Stimulated activated CD4-positive, alpha-beta T cell treated with anti-CD3 and anti-CD28 coated beads, Interleukin-15, amount 100 ng/mL, for 48 hours (primary cell): ENCODE data around the gene RGL2.
"Not testable (repeated sequence)": the region's sequence is repeated elsewhere in the genome, so short reads cannot be mapped to it uniquely, and the experiment has no call there.

ENCODE experiments used
- DNase-seq, 2 donors: peaks; one replicate each; pipeline ENCODE4 v3.0.0-alpha.2; 2020; ENCODE audit warnings: low read depth in 2 of 2

Gene RGL2, protein sequence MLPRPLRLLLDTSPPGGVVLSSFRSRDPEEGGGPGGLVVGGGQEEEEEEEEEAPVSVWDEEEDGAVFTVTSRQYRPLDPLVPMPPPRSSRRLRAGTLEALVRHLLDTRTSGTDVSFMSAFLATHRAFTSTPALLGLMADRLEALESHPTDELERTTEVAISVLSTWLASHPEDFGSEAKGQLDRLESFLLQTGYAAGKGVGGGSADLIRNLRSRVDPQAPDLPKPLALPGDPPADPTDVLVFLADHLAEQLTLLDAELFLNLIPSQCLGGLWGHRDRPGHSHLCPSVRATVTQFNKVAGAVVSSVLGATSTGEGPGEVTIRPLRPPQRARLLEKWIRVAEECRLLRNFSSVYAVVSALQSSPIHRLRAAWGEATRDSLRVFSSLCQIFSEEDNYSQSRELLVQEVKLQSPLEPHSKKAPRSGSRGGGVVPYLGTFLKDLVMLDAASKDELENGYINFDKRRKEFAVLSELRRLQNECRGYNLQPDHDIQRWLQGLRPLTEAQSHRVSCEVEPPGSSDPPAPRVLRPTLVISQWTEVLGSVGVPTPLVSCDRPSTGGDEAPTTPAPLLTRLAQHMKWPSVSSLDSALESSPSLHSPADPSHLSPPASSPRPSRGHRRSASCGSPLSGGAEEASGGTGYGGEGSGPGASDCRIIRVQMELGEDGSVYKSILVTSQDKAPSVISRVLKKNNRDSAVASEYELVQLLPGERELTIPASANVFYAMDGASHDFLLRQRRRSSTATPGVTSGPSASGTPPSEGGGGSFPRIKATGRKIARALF

DNA sequence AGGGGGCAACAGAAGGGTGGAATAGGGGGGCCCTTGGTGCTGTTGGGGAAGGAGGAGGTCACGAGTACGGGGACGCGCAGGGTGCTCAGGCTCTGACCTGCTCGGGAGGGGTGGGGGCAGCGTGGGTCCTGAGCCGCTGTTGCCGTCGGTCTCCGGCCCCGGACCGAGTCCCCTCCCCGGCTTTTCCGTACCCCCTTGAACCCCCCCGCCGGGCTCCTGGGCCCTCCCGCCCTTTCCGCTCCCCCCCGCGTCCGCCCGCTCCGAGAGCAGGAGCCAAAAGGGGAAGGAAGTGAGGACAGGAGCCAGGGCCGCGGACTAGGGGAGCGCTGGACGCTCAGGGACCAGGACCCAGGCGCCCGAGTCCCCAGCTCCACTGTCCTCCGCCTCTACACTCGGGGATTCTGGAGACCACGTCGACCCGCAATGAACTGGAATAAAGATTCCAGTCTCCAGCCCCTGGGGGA lies at the start of gene RGL2:
RGL2 (minus strand) TSS at position 170 of the 464 bp plus-strand sequence. CDS start 332 bp downstream, outside the sequence.
- DNase-seq, result no peak

DNA sequence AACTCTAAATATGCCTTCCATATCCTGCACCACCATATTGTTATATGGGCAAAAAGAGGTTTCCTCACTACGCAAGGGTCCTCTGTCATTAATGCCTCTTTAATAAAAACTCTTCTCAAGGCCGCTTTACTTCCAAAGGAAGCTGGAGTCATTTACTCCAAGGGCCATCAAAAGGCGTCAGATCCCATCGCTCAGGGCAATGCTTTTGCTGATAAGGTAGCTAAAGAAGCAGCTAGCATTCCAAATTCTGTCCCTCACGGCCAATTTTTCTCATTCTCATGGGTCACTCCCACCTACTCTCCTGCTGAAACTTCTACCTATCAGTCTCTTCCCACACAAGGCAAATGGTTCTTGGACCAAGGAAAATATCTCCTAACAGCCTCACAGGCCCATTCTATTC lies 49.1 kb upstream of the RGL2 start:
- no peak for DNase-seq

DNA sequence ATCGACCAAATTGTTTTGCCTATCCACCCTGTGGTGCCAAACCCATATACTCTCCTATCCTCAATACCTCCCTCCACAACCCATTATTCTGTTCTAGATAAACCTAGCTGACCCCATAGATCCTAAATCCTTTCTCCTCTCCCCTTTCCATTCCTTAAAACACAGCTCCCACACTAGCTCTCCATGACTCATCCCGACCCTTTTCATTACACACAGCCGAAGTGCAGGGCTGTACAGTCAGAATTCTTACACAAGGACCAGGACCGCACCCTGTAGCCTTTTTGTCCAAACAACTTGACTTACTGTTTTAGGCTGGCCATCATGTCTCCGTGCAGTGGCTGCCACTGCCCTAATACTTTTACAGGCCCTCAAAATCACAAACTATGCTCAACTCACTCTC lies 48.2 kb upstream of the RGL2 start:
- DNase-seq, result not testable (repeated sequence)

DNA sequence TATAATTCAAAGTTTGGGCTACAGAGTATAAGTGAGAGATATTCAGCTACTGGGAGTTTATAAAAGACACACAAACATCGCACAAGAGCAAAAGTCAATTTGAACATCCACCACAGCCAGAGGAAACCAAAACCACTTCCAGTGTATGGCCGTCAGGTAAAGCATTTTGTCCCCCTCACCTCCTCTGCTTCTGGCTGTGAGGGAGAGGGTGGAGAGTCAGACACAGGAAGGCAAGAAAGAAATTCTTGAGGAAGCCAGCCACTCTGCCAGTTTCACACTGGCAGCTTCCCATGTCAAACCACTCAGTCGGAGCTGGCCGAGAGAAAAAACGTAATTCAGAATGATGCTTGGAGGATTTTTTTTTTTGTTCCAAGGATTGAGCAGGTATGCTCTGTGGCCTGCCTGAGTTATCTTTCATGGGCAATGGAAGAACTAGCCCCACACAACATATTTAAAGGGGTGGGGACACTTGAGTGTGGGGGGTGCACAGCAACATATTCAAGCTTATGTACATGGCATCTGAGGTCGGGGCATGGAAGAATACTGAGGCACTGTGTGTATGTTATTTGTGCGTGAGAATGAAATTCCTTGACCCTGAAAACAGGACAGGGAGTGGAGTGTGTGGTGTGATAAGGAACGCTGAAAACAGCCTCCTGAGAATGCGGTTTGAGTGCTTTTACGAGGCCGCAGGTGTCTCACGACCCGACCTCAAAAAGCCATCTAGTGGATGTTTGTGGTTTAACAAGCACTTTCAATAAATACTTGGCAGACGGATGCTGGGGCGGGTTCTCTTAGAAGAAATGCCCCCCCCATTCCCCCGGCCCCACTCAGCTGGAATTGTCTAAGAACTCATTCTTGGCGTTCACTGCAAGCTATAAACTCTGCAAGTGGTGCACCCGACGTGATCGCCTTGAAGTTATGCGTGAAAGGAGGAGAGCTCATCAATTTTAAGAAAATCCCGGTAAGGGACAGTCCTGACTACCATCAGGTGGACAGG lies 46.3 kb upstream of the RGL2 start:
- DNase-seq, result peak; percentile 42 to 48

DNA sequence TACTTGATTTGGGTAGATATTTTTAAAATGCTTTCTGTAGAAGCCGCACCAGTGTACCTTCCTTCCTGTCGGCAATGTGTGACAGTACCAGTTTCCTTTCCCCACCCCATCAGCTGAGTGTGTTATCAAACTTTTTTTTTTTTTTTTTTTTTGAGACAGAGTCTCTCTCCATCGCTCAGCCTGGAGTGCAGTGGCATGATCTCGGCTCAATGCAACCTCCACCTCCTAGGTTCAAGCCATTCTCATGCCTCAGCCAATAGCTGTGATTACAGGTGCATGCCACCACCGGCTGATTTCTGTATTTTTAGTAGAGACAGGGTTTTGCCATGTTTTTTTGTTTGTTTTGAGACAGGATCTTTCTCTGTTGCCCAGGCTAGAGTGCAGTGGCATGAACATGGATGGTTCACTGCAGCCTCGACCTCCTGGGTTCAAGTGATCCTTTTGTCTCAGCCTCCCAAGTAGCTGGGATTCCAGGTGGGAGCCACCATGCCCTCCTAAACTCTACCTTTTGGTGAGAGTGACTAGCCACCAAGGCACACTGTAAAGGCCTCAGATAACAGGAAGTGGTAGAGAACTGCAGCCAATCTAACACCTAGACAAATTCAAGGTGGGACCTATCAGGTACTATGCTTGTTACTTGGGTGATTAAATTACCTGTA lies 45.3 kb upstream of the RGL2 start:
- no peak for DNase-seq

DNA sequence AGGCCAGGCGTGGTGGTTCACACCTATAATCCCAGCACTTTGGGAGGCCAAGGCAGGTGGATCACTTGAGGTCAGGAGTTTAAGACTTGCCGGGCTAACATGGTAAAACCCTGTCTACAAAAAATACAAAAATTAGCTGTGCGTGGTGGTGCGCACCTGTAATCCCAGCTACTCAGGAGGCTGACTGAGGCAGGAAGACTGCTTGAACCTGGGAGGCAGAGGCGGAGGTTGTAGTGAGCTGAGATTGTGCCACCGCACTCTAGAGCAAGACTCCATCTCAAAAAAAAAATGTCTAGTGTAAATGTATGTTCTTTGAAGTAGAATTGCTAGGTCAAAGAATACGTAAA lies 44.8 kb upstream of the RGL2 start:
- not testable (repeated sequence) for DNase-seq

DNA sequence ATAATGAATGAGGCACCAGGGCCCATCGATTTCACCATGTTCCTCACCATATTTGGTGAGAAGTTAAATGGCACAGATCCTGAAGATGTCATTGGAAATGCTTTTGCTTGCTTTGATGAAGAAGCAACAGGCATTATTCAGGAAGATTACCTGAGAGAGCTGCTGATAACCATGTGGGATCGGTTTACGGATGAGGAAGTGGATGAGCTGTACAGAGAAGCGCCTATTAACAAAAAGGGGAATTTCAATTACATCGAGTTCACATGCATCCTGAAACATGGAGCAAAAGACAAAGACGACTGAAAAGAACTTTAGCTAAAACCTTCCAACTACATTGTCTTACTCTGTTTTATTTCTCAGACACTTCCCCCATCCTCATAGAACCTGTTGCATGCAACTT lies 40.5 kb upstream of the RGL2 start:
- DNase-seq, result no peak

DNA sequence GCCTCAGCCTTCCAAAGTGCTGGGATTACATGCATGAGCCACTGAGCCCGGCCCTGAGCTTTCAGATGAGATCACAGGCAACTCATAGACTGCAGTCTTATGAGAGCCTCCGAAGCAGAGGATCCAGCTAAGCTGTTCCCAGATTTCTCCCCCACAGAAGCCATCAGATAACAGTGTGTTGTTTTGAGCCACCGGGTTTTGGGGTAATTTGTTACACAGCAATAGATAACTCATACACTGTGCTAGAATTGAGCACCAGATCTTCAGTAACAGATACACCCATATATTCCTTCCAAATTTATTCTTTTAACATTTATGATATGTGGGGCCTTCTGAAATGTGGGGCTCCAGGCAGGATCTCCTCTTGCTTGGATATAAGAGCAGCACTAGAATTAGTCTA lies 37.8 kb upstream of the RGL2 start:
- no peak for DNase-seq

DNA sequence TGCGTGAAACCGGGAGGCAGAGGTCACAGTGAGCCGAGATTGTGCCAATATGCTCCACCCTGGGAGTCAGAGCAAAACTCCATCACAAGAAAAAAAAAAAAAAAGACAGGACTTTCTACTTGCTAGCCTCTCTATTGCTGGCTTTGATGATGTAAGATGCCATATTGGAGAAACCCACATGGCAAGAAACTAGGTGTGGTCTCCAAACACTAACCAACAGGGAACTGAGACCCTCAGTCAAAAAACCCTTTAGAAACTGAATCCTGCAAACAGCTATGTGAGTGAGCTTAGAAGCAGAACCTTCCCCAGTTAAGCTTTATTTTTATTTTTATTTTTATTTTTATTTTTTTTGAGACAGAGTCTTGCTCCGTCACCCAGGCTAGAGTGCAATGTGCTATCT lies 37.2 kb upstream of the RGL2 start:
- DNase-seq, result no peak

DNA sequence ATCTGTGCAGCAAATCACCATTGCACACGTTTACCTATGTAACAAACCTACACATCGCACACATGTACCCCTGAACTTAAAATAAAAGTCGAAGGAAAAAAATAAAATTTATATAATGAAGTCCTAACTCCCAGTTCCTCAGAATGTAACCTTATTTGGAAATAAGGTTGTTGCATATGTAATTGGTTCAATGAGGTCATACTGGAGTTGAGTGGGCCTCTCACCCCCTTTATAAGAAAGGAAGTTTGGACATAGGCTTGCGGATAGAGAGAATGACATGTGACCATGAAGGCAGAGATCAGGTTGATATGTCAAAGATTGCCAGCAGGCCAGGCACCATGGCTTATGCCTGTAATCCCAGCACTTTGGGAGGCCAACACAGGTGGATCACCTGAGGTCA lies 34.9 kb upstream of the RGL2 start:
- DNase-seq, result no peak

DNA sequence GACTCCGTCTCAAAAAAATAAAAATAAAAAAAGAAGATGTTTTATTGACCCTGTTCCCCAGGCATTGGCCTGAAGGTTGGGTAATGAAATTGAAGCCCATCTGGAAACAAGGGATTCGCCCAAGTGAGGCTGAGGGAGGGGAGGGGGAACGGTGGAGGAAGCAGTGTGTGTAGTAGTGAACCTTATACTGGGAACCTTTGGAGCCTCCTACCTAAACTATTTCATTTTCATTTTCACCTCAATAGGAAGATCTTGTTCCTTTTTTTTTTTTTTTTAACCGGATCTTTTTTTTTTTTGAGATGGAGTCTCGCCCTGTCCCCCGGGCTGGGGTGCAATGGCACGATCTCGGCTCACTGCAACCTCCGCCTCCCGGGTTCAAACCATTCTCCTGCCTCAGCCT lies 32.0 kb upstream of the RGL2 start:
- no peak for DNase-seq

DNA sequence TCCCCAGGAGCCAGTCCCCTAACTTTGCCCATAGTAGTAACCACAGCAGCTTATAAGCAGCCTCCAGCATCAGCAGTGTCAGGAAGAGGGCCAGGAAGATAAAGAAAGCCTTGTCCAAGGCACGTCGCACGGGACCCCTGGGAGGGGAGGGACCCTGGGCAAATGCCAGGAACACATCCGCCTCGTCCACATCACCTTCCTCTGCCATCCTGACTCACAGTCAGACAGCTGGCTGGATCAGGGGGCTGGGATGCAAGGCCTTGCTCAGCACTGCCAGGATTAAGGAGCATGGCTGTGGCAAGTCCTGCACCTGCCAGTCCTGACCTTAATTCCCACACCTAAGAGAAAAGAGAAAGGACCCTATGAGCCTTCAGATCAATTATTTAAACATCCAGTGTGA lies 30.3 kb upstream of the RGL2 start:
- no peak for DNase-seq

DNA sequence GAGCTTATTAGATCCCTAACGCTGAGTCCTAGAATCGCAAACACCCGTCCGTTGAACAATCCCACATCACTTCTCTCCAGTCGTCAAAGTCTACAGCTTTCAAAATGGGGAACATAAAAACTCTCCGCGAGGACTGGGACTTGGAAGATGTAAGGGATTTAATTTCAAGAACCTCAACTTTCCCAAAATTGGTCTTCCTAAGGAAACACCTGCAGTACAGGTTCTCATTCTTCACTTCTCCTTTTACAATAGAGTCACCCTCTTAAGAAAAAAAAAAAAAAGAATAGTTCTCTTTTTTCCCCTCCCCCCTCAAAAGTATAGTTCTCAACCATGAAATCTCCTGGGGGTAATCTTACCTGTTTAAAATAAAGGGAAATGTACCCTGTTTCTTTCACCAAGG lies 25.4 kb upstream of the RGL2 start:
- DNase-seq, result no peak

DNA sequence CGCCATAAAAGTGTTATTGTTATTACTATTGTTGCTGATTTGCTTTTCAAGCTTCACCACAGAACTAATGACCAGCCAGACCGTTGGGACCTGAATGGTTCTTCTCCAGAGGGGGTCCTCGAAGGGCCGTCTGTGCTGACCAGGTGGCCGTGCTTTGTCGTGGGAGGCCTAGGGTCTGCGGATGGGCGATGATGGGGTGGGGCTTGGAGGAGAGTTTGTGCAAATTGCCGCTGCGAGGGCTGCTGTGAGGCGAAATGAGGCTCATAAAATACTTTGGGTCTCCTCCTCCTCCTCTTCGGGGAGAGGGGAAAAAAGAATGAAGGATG lies 24.8 kb upstream of the RGL2 start:
- DNase-seq, result no peak

DNA sequence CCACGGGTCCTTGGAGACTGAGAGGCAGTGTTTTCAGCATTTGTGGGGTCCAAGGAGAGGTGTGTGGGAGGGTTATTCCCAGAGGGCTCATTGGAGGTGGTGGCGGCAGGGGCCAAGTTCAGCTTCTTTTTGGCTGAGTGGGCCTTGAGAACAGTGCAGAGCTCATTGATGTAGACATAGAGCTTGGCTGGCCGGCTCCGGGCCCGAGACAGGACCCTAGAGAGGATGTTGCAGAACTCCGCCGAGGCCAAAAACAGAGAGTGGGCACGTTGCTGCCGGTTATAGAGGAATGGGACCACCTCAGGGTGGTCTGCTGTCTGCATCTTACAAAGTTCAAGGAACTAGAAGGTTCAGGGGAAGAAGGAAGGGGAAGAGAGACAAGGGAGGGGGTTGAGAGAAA lies 22.5 kb upstream of the RGL2 start:
- no peak for DNase-seq

DNA sequence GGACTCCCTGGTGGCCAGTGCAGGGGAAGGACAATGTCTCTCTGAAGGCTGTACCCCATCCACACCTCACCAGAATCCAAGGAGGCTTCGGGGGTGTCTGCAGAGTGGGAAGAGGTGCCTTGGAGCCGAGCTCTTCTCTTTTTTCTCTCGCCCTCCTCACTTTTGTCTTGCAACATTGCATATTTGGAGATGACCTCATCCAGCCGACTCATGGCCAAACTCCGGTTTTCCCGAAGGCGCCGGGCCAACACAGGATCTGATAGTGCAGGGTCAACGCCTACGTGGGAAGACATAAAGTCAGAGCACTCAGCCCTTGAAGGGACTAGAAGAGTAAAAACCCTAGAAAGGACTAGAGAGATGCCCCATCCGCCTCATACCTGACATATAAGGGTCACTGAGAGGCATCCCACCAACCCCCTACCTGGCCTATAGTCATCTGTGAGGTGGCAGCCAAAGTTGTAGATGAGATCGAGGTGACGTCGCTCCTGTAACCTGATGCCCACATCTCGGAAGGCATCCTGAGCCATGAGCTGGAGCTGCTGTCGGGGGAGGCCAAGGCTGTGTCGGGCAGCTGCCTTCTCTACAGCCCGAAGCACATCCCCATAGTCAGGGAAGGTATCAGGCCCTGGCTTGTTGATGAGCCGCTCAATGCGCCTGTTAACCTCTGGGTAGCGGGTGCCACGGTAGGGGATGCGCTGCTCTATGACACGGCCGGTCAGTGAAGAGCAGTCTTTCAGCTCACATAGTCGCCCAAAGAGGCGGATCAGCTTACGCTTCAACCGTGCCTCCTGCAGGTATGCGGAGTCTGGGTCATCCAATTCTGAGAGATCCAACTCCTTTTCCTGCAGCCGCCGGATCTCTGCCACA lies 21.8 kb upstream of the RGL2 start:
- no peak for DNase-seq

DNA sequence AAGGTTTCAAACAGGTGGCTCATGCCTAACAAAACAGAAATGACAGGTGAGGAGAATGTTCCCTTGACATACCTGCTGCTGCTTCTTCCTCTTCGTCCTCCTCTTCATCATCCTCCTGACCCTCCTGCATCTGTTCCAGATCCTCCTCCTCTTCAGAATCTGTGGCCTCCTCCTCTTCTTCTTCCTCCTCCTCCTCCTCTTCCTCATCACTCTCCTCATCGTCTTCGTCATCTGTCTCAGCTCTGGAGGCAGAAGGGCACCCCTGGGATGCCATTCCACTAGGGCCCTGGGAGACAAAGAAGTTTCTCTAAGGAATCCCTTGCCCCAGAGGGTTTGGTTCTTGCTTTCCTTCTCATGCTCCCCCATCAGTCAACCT lies 21.2 kb upstream of the RGL2 start:
- DNase-seq, result no peak

DNA sequence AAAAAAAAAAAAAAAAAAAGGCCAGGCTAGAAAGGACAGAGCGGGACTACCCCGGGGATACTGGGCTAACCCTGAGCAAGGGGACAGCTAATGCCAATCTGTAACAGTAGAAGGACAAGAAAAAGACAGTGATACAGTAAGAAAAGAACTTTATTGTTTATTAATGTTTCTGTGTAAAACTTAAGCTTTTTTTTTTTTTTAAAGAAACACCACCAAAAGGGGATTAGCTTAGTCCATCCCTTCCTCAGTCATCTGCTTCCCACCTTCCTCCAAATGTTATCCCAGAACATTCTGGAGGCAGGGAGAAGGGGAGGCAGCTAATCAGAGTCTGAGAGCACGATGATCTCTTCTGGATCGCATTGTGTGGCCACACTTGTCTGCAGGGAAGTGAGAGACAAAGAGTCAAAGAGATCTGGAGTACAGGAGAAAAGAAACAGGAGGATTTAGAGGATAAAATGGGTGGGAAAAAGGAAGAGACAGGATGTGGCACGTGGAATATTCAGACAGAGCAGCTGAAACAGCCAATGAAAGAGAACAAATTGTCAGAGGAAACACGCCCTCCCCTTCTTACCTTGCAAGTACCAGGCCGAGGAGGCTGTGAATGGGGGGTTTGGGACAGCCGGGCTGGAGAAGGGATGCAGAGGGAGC lies 19.8 kb upstream of the RGL2 start:
- DNase-seq, result no peak

DNA sequence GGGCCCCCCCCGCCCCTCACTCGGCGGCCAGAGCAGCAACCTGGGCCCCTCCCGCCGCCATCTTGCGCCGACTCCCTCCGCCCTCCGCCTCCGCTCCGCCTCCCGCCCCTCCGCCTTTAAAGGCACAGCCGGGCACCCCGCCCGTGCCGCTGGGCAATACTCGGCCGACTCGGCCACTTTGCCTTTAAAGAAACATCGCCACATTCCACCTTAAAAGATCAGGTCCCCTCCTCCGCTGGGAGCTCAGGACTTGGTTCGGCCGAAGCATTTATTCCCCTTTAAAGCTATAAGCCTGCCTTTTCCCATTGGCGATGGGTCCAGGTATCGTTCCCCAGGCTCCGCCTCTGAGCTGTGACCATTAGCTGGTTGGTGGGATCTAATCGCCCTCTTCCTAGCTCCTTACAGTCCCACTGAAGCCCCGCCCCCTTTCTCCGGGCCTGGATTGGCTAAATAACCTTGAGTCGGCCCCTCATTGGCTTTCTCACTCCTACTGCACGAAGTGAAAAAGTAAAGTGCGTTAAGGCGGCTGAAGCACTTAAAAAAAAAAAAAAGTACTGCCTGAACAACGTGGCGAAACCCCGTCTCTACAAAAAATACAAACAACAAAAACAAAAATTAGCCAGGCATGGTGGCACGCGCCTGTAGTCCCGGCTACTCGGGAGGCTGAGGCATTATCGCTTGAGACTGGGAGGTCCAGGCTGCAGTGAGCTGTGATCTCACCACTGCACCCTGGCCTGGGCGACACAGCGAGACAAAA lies 19.1 kb upstream of the RGL2 start, which contains the start of gene ZBTB22:
ZBTB22 (minus strand) TSS at position 76 of the 757 bp plus-strand sequence. CDS start 828 bp downstream, outside the sequence.
- peak; percentile 92 to 96 for DNase-seq

DNA sequence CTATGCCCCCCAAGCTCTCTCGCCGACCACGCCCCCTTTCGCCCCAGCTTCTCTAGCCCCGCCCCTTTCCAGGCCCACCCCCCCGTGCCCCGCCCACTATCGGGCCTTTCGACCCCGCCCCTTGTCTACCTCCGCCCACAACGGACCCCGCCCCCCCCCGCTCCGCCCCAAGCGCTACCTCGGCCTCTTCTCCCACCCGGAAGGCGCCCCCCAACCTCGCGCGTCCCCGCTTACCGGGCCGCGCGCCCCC lies 18.6 kb upstream of the RGL2 start:
- no peak for DNase-seq
